ENCODE results near the gene CDC42EP3.

DNA sequence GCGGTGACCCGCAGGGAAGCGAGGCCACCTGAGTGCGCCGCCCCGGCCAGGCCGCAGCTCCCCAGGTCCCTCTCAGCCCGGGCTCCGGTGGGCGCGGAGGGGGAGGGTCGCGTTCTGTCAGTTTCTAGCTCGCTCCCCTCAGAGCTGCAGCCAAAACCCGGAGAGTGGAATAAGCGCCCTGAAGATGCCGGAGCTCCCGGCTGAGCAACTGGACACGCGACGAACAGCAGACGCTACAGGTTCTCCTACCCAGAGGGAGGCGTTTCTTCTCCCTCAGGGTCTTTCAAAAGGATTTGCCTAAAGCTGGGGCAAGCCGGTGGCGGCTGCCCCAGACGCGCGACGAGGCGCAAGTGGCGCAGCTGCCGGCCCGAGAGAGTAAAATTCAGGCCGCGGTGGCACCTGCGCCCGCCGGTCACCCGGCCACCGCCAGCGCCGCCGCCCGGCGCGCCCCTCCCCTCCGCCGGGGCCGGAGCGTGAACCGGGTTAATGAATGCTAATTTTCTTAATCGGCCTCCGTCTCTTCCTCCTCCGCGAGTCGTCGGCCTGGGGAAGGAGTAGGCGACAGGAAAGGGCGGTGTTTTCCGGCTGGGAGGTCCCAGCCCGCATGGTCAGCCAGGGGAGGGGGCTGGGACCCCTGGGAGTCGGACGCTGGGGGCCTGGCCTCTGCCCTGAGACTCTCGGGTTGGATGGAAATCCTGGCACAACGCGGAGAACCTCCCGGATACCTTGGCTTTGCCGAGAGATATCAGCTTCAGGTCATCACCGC, 845 bp upstream of the CDC42EP3 start:
- TF ChIP-seq, protein P1, sequence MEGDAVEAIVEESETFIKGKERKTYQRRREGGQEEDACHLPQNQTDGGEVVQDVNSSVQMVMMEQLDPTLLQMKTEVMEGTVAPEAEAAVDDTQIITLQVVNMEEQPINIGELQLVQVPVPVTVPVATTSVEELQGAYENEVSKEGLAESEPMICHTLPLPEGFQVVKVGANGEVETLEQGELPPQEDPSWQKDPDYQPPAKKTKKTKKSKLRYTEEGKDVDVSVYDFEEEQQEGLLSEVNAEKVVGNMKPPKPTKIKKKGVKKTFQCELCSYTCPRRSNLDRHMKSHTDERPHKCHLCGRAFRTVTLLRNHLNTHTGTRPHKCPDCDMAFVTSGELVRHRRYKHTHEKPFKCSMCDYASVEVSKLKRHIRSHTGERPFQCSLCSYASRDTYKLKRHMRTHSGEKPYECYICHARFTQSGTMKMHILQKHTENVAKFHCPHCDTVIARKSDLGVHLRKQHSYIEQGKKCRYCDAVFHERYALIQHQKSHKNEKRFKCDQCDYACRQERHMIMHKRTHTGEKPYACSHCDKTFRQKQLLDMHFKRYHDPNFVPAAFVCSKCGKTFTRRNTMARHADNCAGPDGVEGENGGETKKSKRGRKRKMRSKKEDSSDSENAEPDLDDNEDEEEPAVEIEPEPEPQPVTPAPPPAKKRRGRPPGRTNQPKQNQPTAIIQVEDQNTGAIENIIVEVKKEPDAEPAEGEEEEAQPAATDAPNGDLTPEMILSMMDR (IDR thresholded peaks at IDR 0.05), result no peak
- no peak for TF ChIP-seq POLR2A (IDR thresholded peaks at IDR 0.05)
